ENCODE results near the gene OMP.

DNA sequence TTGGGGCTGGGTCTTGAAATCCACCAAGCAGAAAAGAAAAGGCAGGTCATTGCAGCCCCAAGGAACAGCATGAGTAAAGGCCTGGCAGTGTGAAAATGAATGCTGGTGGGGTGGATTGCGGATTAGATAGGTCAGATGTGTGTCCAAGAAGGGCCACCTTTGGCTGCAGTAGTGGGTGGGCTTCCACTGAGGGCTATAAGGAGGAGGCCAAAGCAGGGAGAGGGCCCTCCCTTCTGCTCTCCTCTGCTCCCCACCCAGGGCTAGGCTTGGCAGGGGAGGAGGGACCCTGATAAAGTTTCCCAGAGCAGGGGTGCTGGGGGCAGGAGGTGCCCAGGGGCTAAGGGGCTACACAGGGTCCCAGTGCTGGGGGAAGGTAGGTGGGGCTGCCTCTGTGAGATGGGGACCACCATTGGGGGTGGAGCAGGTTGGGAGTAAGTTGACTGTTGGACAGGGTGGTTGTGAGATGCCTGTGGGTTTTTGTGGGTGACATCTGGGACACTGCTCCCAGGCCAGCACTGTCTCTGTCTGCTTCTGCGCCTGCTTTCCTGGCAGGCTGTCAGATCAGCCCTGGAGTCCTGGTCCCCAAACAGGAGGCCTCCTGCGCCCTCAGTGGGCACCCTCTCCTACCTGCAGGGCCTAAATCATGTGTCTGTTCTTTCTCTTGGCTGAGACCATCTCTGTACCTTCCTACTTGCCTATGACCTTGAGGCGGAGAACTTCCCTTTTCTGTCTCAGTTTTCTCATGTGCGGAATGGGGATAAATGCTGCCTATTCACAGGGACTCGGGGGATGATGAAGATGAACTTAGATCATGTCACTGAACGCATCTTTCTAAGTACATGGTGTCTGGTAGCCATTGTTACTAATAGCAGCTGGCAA is 33.9 kb upstream of the OMP start:
- TF ChIP-seq CTCF (IDR thresholded peaks at IDR 0.05), result no peak
- TF ChIP-seq POLR2A (IDR thresholded peaks at IDR 0.05), result no peak
